HuH-7.5 (cell line): ENCODE data around the gene NAV2.

Source experiments
- DNase-seq: peaks from one replicate; pipeline ENCODE4 v3.0.0; 2011; ENCODE audit warnings: low spot score

Gene NAV2

DNA sequence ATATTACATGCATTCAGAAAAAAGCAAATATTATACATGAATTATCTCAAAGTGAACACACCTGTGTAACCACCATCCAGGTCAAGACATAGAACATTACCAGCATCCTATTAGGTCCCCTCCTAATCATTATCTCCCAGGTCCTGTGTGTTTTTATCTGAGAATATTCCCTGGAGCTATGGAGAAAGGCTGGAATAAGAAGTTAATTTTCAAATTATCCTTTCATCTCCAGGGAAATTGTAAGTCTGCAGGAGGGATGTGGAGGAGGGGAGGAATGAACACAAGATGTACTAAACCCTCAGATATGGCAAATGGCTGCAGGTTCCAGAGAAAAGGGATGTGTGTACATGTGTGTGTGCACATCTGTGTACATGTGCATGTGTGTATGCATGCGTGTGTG, 25.2 kb upstream of the NAV2 start:
- no peak for DNase-seq

DNA sequence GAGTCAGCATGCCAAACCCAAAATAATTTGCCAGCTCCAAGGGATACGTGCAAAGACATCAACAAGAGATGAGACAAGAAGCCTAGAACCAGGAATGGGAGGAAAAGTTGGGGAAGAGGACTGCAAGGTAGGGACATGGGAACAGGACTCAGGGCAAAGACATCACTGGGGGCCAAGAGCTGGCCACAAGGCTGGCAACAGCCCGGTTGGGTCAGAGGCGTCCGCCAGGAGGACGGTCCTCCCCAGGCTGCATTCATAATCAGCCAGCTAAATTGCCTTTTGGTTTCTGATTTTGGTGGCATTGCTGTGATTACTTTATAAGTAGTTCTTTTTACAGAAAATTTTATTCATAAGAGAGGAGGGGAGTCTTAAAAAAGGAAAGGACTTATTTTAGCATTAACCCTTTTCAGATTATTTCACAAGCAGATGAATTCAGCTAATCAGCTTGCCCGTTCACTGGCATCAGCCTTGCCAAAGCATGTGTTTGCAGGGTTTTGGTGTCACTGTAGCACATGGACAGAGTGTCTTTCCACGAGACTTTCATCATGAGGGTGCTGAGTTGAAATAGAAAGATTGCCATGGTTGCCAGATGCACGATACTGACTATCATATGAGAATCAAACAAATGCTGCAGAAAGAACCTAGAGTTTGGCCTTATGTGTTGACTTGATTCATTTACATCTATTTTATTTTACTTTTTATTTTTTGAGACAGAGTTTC, 23.2 kb upstream of the NAV2 start:
- no peak for DNase-seq

DNA sequence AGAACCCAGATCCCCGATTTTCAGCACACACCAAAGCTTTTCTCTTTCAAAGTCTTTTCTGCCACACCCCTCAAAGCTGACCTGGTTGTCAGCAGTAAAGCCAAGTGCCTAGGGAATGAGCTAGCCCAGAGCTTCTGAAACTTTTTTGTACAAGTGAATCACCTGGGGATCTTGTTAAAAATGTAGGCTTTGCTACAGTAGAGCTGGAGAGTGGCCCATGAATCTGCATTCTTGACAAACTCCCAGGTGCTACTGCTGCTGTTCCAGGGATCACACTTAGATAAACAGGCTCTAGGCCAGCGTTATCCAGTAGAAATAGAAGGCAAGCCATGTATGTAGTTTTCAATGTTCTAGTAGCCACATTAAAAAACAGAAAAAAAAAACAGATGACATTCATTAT, 21.8 kb upstream of the NAV2 start:
- no peak for DNase-seq

DNA sequence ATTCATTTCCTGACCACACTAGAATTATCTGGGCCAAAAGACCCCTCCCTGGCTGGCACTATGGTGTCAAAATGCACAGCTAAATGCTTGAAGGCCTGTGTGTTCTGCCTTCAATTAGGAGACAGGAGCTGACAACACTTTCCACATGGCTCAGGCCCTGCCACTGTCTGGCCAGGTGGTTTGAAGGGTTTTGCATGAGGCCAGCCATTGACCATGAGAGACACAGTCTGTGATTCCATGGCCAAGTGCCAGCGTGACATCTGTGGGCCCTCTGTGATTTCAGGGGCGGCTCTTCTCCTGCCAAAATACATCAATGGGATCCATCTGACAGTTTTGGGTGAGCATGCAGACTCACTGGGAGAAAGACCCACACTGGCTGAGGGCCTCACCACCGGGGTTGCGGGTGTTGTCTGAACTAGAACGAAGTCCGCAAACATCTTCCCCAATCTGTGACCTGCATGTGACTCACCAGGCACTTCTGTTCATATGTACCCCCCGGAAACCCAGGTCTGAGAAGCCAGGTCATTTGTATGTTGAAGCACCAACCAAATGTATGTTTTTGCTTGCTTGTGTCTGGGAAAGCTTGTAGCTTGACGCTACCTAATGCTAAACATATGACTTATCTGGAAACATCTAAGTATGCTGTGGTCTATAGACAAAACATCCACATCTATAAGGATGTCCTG, 20.7 kb upstream of the NAV2 start:
- no peak for DNase-seq

DNA sequence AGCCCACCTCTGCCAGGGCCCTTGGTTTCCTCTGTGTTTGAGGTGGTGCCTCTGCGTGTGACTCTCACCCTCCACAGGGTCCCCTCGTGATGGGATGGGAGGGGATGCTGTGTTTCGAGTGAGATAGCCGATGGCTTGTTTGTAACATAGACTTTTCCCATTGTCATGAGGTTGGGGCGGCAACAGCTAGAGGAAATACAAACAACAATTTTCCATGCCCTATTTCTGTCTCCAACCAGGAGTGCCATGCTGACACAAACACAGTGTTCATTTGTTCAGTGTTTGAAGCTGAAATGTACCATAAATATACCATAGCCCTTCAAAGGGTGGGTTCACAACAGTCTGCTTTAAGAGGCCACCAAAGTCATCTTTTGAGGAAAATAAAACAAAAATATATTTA, 19.5 kb upstream of the NAV2 start:
- DNase-seq, result no peak

DNA sequence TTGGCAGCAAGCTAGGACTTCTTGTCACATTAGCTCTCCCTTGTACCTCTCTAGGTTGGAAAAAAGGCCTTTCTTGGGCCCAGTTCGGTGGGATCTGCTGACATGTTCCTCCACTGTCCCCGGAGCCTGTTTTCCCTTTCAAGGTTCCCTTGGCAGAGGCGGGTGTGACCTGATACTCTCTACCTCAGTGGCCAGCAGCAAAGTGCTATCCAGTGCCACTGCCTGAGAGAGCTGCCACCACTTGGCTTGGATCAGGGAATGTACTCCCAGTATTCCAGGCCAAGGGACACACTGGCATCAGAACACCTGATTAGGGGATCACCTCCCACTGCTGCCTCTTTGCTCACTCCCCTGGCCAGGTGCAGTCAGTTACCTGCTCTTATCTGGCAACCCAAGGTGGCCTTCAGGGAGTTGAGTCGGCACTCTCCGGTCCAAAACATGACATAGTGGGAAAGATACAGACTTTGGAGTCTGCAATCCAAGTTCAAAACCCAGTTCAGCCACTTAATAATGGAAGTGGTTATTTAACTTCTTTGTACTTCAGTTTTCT, 17.8 kb upstream of the NAV2 start:
- DNase-seq, result no peak

DNA sequence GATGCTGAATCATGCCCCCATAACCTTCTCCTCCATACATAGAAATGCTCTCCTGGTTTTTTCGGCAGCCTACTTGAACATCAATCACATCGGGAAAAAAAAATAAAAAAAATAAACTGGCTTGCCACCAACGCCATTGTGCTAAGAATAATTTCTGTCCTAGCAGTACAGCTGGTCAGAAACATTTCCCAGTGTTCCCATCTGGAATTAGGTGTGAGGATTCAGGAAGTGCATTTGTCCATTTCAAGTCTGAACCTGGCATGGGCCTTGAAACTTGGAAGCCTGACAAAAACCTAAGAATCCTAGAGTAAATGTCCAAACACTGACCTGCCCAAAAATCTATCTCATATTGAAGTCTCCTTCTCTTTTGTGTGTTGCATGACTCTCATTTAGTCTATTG, 16.6 kb upstream of the NAV2 start:
- no peak for DNase-seq

DNA sequence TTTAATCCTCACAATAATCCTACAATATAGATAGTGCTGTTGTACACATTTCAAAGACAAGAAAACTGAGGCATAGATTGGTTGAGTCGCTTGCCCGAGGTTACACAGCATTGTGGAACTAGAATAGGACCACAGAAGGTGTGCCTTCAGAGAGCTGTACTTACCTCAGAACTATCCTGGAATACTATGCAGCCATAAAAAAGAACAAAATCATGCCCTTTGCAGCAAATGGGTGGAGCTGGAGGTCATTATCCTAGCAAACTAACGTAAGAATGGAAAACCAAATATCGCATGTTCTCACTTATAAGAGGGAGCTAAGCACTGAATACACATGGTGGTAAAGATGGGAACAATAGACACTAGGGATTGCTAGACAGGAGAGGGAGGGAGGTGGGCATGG, 15.7 kb upstream of the NAV2 start:
- DNase-seq, result no peak

DNA sequence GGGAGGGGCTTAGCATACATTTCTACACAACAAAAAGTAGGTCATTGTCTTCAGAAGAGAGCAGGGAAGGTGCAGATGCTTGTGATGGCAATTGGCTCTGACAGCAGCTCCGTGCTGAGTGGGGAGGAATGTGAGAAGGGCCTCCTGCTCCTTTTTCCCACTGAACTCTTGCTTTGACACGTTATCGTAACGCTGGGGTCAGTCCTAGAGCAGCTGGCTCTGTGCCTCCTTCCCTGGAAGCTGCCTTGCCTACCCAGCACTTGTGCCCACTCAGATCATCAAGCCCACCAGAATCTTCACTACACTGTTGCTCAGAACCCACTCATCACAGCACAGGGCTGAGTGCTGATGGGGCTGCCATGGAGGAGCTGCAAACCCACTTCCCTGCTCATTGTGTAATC, 14.9 kb upstream of the NAV2 start:
- DNase-seq, result no peak

DNA sequence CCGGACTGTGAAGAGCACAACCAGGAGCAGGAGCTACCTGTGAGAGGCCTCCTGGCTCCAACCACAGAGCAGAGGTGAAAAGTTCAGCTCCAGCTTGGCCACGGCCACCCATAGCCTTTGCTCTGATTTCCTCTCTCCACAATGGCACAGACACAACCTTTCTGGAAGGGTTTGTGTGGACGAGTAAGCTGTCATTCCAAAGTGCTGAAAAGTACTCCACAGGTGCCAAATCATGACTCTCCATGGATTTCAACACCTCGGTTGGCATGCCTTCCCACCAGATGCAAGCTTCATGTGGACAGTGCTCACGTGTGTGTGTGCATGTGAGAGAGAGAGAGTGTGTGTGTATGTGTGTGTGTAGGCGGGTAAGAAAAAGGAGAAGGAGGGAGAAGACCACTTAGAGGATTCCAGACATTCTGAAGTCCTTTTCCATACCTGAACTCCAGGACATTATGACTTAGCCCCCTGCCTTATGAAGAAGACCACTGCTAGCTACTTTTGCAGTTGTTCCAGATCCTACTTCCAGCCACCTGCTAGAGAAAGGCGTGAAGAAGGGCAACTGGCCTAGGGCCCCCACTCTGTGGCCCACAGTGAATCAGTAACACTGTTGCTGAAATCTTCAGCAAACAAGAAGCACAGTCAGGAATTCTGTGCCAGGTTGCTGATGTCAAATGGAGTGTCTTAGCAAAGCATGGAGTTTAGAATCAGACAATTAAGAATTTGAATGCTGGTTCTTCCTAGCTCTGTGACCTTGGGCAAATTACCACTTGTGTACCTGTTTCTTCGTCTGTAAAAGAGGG, 13.9 kb upstream of the NAV2 start:
- DNase-seq, result no peak

DNA sequence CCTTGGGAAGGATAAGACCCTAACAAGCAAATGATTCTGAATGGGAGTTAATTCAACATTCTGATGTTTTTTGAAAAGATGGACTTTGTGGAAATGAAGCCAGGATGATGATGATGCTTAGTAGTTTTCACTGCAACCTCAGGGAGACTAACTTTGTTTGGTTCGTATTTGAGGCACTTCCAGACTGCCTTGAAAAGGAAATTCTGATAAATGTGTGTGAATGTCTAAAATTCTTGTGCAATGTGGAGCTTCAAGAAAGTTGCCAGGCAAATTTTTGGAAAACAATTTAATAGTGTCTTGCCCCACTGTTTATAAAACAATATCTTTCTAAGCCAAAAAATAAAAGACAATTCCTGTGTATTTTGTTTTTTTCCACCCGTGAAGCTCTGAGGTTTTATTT, 11.2 kb upstream of the NAV2 start:
- DNase-seq, result no peak

DNA sequence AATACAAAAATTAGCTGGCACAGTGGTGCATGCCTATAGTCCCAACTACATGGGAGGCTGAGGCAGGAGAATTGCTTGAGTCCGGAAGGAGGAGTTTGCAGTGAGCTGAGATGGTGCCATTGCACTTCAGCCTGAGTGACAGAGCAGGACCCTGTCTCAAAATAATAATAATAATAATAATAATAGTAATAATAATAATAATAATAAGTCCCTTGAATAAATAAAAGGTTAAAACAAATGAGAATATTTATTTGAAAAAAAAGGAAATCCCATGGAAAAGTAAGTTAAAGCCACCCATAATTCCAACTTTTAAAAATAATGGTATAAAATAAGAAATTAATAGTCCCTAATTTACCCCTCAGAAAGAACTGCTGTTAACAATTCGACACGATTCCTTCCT, 10.0 kb upstream of the NAV2 start:
- no peak for DNase-seq

DNA sequence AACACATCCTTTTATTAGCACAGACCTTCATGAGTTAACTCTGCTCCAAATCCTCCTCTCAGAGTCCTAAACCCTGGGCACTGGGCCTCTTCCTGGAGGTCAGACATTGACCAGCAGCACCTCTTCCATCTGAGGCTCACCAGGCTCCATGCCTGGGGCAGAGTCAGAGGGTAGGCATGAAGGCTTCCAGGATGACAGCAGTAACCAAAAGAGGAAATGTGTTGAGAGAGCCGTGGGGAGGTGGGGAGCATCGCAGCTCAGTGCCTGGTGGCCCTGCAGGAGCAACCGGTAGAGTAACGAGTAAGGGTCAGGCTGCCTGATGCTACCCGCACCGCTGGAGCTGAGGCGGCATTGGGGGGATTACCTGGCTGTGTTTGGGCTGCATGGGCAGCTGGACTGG, 9.4 kb upstream of the NAV2 start:
- no peak for DNase-seq

DNA sequence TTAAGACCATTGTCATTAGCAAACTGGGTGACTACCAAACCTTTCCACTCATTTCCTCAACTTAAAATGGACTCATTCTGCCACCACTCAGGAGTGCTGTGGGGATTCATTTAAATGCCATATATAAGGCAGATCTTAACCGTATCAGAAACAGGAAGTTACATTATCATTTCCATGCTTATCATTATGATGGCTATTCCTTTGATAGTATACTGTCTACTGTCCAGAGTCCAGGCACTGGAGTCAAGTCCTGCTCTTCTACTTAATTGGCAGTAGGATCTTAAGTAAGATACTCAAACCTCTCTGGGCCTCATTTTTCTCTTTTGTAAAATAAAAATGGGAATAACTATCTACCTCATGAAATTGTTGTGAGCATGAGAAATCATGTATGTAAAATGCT, 8.4 kb upstream of the NAV2 start:
- DNase-seq, result no peak

DNA sequence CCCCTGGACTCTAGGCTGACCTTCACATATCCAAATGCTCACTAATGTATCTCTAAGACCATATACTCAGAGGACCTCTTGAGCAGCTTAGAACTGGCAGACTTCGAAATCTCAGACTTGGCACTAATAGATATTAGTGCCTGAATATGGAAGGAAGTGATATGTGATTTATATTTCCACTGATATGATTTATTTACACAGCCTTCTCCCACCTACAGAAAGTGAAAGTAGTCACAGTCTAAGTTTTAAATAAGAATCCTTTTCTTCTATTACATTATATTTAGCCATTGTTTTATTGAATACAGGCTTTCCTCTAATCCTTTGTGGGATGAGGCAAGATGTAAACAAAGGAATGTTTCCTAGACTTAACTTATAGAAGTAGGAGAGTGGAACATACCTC, 6.7 kb upstream of the NAV2 start:
- DNase-seq, result no peak

DNA sequence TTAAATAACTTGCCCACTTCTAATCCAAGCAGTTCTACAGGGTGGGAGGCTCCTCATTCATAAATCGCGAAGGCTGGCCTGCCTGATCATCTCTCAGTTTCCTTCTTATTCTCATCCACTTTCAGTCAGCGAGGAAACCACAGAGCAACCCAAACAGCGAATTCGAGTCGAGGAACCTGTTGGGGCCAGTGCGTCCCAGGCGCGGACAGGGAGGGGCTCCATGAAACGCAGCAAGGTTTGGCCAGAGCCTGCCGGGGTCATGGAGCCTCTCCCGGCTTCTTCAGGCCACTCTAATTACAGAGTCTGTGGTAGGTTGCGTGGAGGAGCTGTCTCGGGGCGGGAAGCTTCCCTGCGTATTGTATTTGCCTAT, 741 bp upstream of the NAV2 start:
- DNase-seq, result no peak

DNA sequence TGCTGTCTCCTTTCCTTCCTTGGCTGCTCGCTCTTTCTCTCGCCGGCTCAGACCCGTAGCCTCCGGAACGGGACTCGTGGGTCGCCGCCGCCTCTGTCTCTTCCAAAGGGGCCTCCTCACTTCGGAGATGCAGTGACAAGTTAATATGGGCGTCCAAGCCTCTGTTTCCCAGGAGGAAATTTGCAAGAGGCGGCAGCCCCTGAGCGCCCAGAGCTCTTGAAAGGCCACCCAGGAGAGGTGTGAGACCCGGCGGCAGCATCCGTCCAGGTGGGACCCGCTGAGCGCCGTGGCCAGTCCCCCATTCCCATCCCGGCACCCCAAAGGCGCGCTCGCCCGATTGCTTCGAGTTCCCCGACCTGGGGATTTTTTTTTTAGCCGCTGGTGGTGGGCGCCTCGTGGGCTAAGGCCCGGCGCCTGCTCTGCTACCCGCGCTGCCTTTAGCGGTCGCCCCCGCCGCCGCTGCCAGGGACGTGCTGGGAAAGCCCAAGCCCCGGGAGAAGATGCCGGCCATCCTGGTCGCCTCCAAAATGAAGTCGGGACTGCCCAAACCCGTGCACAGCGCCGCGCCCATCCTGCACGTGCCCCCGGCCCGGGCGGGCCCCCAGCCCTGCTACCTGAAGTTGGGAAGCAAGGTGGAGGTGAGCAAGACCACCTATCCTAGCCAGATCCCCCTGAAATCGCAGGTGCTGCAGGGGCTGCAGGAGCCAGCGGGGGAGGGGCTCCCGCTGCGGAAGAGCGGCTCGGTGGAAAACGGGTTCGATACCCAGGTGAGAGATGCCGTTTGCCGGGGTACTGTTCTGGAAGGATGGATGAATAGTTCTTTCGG, 772 bp downstream of the NAV2 start:
- no peak for DNase-seq

DNA sequence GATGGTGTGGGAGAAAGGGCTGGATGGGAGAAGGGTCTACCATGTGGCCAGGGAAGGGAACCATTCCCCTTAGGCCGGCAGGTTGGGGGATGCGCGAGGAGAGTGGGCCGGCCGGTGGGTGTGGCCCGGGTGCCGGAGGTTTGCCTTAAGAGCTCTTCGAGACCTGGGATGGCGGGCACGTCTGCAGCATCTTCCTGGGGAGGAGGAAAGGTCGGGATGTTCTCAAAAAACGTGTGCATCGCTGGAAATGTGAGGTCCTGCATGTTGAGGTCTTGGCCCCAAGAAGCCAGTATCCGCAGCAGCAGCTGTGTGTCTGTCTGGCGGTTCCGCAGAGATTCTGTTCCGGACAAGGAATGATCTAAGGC, 1.4 kb downstream of the NAV2 start:
- DNase-seq, result no peak

DNA sequence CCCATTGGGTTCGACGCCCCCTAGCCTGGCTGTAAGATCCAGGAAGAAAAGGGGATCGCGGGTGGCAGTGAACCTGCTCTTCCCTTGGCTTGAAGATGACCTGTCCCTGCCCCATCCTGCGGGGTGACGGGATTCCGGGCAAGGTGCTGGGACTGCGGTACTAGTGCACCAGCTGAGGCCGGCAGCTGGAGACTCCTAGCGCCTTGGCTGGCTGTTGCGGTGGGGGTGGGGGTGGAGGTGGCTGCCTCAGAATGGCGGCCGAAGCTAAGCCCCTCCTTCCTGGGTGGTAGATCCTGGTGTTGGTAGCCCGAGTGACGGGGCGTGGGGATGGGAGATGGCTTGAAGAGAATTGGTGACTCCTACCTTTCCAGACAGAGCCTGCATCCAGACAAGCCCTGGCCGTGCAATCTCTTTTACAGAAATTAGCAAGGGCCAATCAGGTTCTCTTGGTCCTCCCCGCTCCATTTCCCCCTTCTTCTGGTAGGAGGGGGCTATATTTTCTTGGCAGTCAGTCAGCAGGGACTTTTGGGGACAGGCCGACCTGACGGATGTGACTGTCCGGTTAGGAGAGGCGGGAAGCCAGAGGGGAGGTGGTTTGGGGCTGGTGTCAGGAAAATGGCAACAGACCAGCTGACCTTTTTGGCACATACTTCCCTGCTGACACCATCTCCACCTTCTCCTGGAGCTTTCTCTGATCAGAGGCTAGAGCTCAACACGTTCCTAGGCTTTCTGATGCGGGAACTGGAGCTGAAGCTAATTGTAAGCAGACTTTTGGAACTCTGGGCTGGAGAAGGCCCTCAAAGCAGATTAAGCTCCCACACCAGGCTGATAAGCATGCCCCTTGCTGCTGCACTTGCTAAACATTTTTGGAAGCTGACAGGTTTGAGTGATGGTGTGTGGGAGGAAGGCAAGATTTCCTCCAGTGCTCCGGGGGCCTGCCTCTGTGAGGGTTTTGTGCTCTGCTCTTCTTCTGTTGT, 2.0 kb downstream of the NAV2 start:
- DNase-seq, result no peak

DNA sequence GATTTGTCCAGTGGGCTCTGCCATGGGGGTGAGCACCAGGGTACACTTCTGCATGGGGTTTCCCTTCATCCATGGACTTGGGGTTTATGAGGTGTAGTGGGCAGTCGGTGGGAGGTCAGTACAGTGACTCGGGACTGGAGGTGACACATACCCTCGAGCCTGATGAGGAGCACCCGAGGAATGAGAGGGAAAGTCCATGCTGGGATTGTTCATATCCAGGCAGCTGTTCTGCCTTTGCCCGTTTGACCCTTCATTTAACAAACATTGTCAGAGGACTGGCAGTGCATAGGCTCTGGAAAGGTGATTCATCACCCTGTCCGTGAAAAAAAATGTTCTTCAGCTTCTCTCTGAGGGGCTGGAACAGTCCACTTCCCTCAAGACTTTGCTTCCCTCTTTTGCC, 2.7 kb downstream of the NAV2 start:
- no peak for DNase-seq

DNA sequence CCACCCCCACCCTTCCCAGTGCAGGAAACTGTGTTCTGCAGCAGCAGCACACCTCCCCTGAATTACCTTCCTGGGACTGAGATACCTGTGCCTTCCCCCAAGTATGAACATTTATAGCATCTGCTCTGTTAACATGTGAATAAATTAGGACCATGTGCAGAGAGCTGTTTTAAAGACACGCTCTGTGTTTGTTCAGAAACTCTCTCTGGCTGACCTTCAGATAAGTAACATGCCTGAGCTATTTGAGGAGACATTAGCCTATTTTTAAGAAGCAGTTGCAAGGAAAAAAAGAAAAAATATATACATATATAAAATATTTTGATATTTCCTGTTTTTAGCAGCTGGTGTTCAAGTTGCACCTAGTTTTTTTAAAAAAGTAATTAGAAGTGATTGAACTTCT, 5.4 kb downstream of the NAV2 start:
- no peak for DNase-seq
